HEK293 (cell line): ENCODE measurements around the gene SART3.

Experiments used
- GLI4 ChIP-seq: fragments of 450-650 bp; formaldehyde crosslinking; IDR thresholded peaks from 2 replicates; pipeline ENCODE4 v1.5.1; 2016; ENCODE audit warnings: missing biosample characterization, missing genetic modification characterization
- MZF1 ChIP-seq: fragments of 450-650 bp; formaldehyde crosslinking; IDR thresholded peaks from 2 replicates; pipeline ENCODE4 v1.5.1; 2017; ENCODE audit warnings: missing biosample characterization, missing genetic modification characterization, borderline replicate concordance
- SP2 ChIP-seq: fragments of 450-650 bp; formaldehyde crosslinking; IDR thresholded peaks from 2 replicates; pipeline ENCODE4 v1.5.1; 2016; ENCODE audit warnings: missing biosample characterization, missing genetic modification characterization
- ZBTB17 ChIP-seq: fragments of 450-650 bp; formaldehyde crosslinking; IDR thresholded peaks from 2 replicates; pipeline ENCODE4 v1.5.1; 2016; ENCODE audit warnings: missing biosample characterization, missing genetic modification characterization
- ZNF133 ChIP-seq: fragments of 450-650 bp; formaldehyde crosslinking; IDR thresholded peaks from 2 replicates; pipeline ENCODE4 v1.5.1; 2016; ENCODE audit warnings: missing biosample characterization, missing genetic modification characterization
- ZNF157 ChIP-seq: fragments of 450-650 bp; formaldehyde crosslinking; IDR thresholded peaks from 2 replicates; pipeline ENCODE4 v1.5.1; 2016; ENCODE audit warnings: missing biosample characterization, missing genetic modification characterization
- ZNF223 ChIP-seq: fragments of 450-650 bp; formaldehyde crosslinking; IDR thresholded peaks from 2 replicates; pipeline ENCODE4 v1.5.1; 2016; ENCODE audit warnings: missing biosample characterization, missing genetic modification characterization
- ZNF248 ChIP-seq: fragments of 450-650 bp; formaldehyde crosslinking; IDR thresholded peaks from 2 replicates; pipeline ENCODE4 v1.5.1; 2017; ENCODE audit warnings: missing biosample characterization, missing genetic modification characterization
- ZNF335 ChIP-seq: fragments of 450-650 bp; formaldehyde crosslinking; conservative IDR thresholded peaks from 2 replicates; pipeline ENCODE4 v1.5.1; 2016; ENCODE audit warnings: missing biosample characterization, missing genetic modification characterization
- ZNF366 ChIP-seq: fragments of 450-650 bp; formaldehyde crosslinking; conservative IDR thresholded peaks from 2 replicates; pipeline ENCODE4 v1.5.1; 2016; ENCODE audit warnings: missing biosample characterization, missing genetic modification characterization
- ZNF37A ChIP-seq: fragments of 450-650 bp; IDR thresholded peaks from 2 replicates; pipeline ENCODE4 v1.5.1; 2018; ENCODE audit warnings: missing biosample characterization, missing genetic modification characterization
- ZNF521 ChIP-seq: fragments of 450-650 bp; formaldehyde crosslinking; IDR thresholded peaks from 2 replicates; pipeline ENCODE4 v1.5.1; 2017; ENCODE audit warnings: missing biosample characterization, mild to moderate bottlenecking, missing genetic modification characterization
- ZNF544 ChIP-seq: fragments of 450-650 bp; formaldehyde crosslinking; IDR thresholded peaks from 2 replicates; pipeline ENCODE4 v1.5.0; 2017; ENCODE audit warnings: missing biosample characterization, missing genetic modification characterization
- ZNF555 ChIP-seq: fragments of 450-650 bp; formaldehyde crosslinking; conservative IDR thresholded peaks from 2 replicates; pipeline ENCODE4 v1.5.1; 2017; ENCODE audit warnings: missing biosample characterization, mild to moderate bottlenecking, missing genetic modification characterization, inconsistent platforms
- ZNF76 ChIP-seq: fragments of 450-650 bp; formaldehyde crosslinking; IDR thresholded peaks from 2 replicates; pipeline ENCODE4; 2016; ENCODE audit warnings: low read depth, missing biosample characterization, missing genetic modification characterization, borderline replicate concordance
- ZSCAN16 ChIP-seq: fragments of 450-650 bp; formaldehyde crosslinking; IDR thresholded peaks from 2 replicates; pipeline ENCODE4 v1.5.1; 2016; ENCODE audit warnings: missing biosample characterization, missing genetic modification characterization
- TF ChIP-seq, protein P1 (sequence below): fragments of 450-650 bp; formaldehyde crosslinking; IDR thresholded peaks from 2 replicates; pipeline ENCODE4 v1.5.1; 2016; ENCODE audit warnings: missing biosample characterization, missing genetic modification characterization
- TF ChIP-seq, protein P2 (sequence below): fragments of 450-650 bp; formaldehyde crosslinking; IDR thresholded peaks from 2 replicates; pipeline ENCODE4 v1.5.1; 2016; ENCODE audit warnings: missing biosample characterization, missing genetic modification characterization
- TF ChIP-seq, protein P3 (sequence below): fragments of 450-650 bp; formaldehyde crosslinking; IDR thresholded peaks from 2 replicates; pipeline ENCODE4 v1.5.1; 2016; ENCODE audit warnings: missing biosample characterization, missing genetic modification characterization
- TF ChIP-seq, protein P4 (sequence below): fragments of 450-650 bp; formaldehyde crosslinking; IDR thresholded peaks from 2 replicates; pipeline ENCODE4 v1.5.1; 2016; ENCODE audit warnings: missing biosample characterization, missing genetic modification characterization, borderline replicate concordance
- TF ChIP-seq, protein P5 (sequence below): fragments of 450-650 bp; formaldehyde crosslinking; IDR thresholded peaks from 2 replicates; pipeline ENCODE4 v1.5.1; 2016; ENCODE audit warnings: missing biosample characterization, missing genetic modification characterization, low read depth
- TF ChIP-seq, protein P6 (sequence below): fragments of 450-650 bp; formaldehyde crosslinking; conservative IDR thresholded peaks from 2 replicates; pipeline ENCODE4 v1.5.1; 2016; ENCODE audit warnings: low read depth, missing biosample characterization, missing genetic modification characterization

SART3 gene

DNA sequence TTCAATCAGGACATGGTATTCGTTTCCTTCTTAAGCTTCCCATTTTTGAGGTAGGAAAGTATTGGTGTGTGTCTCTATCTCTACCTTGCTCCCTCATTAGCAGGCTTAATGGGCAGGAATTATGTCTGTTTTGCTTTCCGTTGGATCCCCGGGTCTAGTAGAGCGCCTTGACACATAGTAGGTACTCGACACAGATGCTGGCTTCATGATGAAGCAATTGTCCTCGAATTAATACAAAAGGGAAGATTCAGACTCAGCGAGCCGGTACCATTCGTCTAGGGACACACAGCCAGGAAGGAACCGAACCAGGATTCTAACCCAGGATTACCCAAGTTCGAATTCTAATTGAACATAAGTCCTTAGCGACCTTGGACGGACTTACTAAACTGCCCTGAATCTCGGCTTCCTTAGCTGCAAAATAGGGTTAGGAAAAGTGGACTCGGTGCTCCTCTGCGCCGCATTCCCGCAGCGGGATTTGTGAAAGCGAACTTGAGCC is 927 bp upstream of the SART3 start (continued):
- TF ChIP-seq ZNF248 (tag by site-specific recombination) (no peak), GLI4 (tag by site-specific recombination) (no peak), ZNF37A (tag by site-specific recombination) (no peak), ZNF555 (no peak), SP2 (tag by site-specific recombination) (no peak), ZNF76 (tag by site-specific recombination) (peak; percentile 6; the same call in 1 of the 2 replicates), ZNF366 (tag by site-specific recombination) (0 out of 2 replicates have a peak, but pooled peaks have one; percentile 19), ZNF335 (tag by site-specific recombination) (no peak), ZSCAN16 (no peak), ZBTB17 (tag by site-specific recombination) (peak; percentile 96), ZNF157 (tag by site-specific recombination) (no peak), ZNF223 (tag by site-specific recombination) (no peak), ZNF133 (no peak), MZF1 (tag by site-specific recombination) (no peak), ZNF521 (no peak), ZNF544 (tag by site-specific recombination) (no peak)
- TF ChIP-seq, protein P1, sequence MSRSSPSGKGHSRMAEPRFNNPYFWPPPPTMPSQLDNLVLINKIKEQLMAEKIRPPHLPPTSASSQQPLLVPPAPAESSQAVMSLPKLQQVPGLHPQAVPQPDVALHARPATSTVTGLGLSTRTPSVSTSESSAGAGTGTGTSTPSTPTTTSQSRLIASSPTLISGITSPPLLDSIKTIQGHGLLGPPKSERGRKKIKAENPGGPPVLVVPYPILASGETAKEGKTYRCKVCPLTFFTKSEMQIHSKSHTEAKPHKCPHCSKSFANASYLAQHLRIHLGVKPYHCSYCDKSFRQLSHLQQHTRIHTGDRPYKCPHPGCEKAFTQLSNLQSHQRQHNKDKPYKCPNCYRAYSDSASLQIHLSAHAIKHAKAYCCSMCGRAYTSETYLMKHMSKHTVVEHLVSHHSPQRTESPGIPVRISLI (tag by site-specific recombination): no peak
- TF ChIP-seq, protein P2, sequence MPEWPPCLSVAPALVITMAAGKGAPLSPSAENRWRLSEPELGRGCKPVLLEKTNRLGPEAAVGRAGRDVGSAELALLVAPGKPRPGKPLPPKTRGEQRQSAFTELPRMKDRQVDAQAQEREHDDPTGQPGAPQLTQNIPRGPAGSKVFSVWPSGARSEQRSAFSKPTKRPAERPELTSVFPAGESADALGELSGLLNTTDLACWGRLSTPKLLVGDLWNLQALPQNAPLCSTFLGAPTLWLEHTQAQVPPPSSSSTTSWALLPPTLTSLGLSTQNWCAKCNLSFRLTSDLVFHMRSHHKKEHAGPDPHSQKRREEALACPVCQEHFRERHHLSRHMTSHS (tag by site-specific recombination): no peak
- TF ChIP-seq, protein P3, sequence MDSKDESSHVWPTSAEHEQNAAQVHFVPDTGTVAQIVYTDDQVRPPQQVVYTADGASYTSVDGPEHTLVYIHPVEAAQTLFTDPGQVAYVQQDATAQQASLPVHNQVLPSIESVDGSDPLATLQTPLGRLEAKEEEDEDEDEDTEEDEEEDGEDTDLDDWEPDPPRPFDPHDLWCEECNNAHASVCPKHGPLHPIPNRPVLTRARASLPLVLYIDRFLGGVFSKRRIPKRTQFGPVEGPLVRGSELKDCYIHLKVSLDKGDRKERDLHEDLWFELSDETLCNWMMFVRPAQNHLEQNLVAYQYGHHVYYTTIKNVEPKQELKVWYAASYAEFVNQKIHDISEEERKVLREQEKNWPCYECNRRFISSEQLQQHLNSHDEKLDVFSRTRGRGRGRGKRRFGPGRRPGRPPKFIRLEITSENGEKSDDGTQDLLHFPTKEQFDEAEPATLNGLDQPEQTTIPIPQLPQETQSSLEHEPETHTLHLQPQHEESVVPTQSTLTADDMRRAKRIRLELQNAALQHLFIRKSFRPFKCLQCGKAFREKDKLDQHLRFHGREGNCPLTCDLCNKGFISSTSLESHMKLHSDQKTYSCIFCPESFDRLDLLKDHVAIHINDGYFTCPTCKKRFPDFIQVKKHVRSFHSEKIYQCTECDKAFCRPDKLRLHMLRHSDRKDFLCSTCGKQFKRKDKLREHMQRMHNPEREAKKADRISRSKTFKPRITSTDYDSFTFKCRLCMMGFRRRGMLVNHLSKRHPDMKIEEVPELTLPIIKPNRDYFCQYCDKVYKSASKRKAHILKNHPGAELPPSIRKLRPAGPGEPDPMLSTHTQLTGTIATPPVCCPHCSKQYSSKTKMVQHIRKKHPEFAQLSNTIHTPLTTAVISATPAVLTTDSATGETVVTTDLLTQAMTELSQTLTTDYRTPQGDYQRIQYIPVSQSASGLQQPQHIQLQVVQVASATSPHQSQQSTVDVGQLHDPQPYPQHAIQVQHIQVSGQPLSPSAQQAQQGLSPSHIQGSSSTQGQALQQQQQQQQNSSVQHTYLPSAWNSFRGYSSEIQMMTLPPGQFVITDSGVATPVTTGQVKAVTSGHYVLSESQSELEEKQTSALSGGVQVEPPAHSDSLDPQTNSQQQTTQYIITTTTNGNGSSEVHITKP (tag by site-specific recombination): peak; percentile 96
- TF ChIP-seq, protein P4, sequence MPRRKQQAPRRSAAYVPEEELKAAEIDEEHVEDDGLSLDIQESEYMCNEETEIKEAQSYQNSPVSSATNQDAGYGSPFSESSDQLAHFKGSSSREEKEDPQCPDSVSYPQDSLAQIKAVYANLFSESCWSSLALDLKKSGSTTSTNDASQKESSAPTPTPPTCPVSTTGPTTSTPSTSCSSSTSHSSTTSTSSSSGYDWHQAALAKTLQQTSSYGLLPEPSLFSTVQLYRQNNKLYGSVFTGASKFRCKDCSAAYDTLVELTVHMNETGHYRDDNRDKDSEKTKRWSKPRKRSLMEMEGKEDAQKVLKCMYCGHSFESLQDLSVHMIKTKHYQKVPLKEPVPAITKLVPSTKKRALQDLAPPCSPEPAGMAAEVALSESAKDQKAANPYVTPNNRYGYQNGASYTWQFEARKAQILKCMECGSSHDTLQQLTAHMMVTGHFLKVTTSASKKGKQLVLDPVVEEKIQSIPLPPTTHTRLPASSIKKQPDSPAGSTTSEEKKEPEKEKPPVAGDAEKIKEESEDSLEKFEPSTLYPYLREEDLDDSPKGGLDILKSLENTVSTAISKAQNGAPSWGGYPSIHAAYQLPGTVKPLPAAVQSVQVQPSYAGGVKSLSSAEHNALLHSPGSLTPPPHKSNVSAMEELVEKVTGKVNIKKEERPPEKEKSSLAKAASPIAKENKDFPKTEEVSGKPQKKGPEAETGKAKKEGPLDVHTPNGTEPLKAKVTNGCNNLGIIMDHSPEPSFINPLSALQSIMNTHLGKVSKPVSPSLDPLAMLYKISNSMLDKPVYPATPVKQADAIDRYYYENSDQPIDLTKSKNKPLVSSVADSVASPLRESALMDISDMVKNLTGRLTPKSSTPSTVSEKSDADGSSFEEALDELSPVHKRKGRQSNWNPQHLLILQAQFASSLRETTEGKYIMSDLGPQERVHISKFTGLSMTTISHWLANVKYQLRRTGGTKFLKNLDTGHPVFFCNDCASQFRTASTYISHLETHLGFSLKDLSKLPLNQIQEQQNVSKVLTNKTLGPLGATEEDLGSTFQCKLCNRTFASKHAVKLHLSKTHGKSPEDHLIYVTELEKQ (tag by site-specific recombination): no peak
- TF ChIP-seq, protein P5, sequence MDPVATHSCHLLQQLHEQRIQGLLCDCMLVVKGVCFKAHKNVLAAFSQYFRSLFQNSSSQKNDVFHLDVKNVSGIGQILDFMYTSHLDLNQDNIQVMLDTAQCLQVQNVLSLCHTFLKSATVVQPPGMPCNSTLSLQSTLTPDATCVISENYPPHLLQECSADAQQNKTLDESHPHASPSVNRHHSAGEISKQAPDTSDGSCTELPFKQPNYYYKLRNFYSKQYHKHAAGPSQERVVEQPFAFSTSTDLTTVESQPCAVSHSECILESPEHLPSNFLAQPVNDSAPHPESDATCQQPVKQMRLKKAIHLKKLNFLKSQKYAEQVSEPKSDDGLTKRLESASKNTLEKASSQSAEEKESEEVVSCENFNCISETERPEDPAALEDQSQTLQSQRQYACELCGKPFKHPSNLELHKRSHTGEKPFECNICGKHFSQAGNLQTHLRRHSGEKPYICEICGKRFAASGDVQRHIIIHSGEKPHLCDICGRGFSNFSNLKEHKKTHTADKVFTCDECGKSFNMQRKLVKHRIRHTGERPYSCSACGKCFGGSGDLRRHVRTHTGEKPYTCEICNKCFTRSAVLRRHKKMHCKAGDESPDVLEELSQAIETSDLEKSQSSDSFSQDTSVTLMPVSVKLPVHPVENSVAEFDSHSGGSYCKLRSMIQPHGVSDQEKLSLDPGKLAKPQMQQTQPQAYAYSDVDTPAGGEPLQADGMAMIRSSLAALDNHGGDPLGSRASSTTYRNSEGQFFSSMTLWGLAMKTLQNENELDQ (tag by site-specific recombination): no peak
- TF ChIP-seq, protein P6, sequence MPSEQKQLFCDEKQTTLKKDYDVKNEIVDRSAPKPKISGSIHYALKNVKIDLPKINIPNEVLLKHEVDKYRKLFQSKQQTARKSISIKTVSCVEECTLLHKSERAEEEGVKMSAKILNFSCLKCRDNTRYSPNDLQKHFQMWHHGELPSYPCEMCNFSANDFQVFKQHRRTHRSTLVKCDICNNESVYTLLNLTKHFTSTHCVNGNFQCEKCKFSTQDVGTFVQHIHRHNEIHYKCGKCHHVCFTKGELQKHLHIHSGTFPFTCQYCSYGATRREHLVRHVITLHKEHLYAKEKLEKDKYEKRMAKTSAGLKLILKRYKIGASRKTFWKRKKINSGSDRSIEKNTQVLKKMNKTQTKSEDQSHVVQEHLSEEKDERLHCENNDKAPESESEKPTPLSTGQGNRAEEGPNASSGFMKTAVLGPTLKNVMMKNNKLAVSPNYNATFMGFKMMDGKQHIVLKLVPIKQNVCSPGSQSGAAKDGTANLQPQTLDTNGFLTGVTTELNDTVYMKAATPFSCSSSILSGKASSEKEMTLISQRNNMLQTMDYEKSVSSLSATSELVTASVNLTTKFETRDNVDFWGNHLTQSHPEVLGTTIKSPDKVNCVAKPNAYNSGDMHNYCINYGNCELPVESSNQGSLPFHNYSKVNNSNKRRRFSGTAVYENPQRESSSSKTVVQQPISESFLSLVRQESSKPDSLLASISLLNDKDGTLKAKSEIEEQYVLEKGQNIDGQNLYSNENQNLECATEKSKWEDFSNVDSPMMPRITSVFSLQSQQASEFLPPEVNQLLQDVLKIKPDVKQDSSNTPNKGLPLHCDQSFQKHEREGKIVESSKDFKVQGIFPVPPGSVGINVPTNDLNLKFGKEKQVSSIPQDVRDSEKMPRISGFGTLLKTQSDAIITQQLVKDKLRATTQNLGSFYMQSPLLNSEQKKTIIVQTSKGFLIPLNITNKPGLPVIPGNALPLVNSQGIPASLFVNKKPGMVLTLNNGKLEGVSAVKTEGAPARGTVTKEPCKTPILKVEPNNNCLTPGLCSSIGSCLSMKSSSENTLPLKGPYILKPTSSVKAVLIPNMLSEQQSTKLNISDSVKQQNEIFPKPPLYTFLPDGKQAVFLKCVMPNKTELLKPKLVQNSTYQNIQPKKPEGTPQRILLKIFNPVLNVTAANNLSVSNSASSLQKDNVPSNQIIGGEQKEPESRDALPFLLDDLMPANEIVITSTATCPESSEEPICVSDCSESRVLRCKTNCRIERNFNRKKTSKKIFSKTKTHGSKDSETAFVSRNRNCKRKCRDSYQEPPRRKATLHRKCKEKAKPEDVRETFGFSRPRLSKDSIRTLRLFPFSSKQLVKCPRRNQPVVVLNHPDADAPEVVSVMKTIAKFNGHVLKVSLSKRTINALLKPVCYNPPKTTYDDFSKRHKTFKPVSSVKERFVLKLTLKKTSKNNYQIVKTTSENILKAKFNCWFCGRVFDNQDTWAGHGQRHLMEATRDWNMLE: no peak
